Ovary (tissue), 9 donors: ENCODE data around the gene DISP2. TPM values are rescaled to one million over a fixed set of nuclear protein-coding genes. Genes with fewer than 3 reads are reported as not detected.

Experiments
- DNase-seq, 5 donors: peaks; one replicate each; pipeline ENCODE4 v3.0.0-alpha.2; 2019 to 2020
- H3K27ac ChIP-seq, 2 donors: fragments of 200-600 bp; one replicate each; pipeline versions ENCODE4 v1.5.1 to v1.8.0; 2019 to 2022
- H3K27me3 ChIP-seq: fragments of 200-600 bp; one replicate; pipeline ENCODE4 v1.8.0; 2022
- H3K36me3 ChIP-seq: fragments of 200-600 bp; sonication (generic); one replicate; pipeline ENCODE4 v1.5.1; 2019
- H3K4me1 ChIP-seq: one replicate; pipeline ENCODE4 v1.8.1; 2013; ENCODE audit warnings: mild to moderate bottlenecking, moderate library complexity; ENCODE audit not compliant: insufficient read depth
- H3K4me3 ChIP-seq: fragments of 200-600 bp; sonication (generic); one replicate; pipeline ENCODE4 v1.5.1; 2017
- H3K9me3 ChIP-seq, 2 donors: fragments of 200-600 bp in 1 of 2; sonication (generic) in 1 of 2; one replicate each; pipeline versions ENCODE4 v1.5.1 to v1.8.1; 2013 to 2019; ENCODE audit warnings: mild to moderate bottlenecking in 1 of 2, moderate library complexity in 1 of 2
- CTCF ChIP-seq, 3 donors: fragments of 450-650 bp in 2 of 3; fragments of 200-600 bp in 1 of 3; IDR thresholded peaks; one replicate each; pipeline versions ENCODE4 v1.5.1 to v1.8.0; 2016 to 2022; ENCODE audit warnings: antibody characterized with exemption in 3 of 3, mild to moderate bottlenecking in 1 of 3
- EP300 ChIP-seq: sonication (generic); formaldehyde crosslinking; IDR thresholded peaks from one replicate; pipeline ENCODE4 v1.6.1; 2017; ENCODE audit warnings: antibody characterized with exemption
- POLR2A ChIP-seq: fragments of 450-650 bp; IDR thresholded peaks from one replicate; pipeline ENCODE4 v1.6.1; 2017; ENCODE audit warnings: antibody characterized with exemption, mild to moderate bottlenecking, moderate library complexity
- WGBS, 3 donors: extraction: QIAGEN DNeasy Blood & Tissue Kit in 1 of 3; methylation state at CpG; one replicate each; pipeline versions ENCODE4 v1.1.5 to v1.1.7; 2013 to 2017; 5-methylcytosine and 5-hydroxymethylcytosine counted together
- intact Hi-C, 4 donors: fragments of 100-400 bp; cut with DNase I; formaldehyde crosslinking; loops; one replicate each; pipeline versions ENCODE4 v1.11.0 to v1.15.1; 2022 to 2023
- polyA plus RNA-seq, 2 donors: library from polyadenylated mRNA; stranded (reverse); fragments of 200-250 nt in 1 of 2; fragments of 350-450 nt in 1 of 2; fragmentation: Illumina TruSeq in 1 of 2; extraction: RNeasy Lipid Tissue Mini Kit (QIAGEN cat#74804) in 1 of 2; gene quantifications; one replicate each; pipeline ENCODE4 v1.2.3, GENCODE V29; 2013 to 2014
- total RNA-seq, 7 donors: library from RNA; depleted of rRNA in 2 of 7; stranded (reverse); fragments of >200 nt in 2 of 7; fragmentation: NEBNext Ultra II Directional in 3 of 7; extraction: Animal tissue kit (Norgen Biotek cat#: 25700) in 3 of 7; gene quantifications; one replicate each; pipeline versions ENCODE4 v1.1.0 to v1.2.4, GENCODE V29; 2016 to 2023
- donor health status: DM: no; HTN: no; CAD: no; lungs with moderate emphysema.
- donor health status: DM: no; HTN: no; CAD: no.
- donor health status: Bipolar disorder and iron deficiency.
- donor health status: DM: yes; HTN: yes; CAD: no.
- donor health status: DM: no; HTN: no; CAD: no.
- donor health status: DM: yes; HTN: yes; CAD: no.

DISP2 gene
- total and polyA plus RNA-seq, 9 donors = 0.48 to 12.9 (median 1.9) TPM; not detected in 2

DNA sequence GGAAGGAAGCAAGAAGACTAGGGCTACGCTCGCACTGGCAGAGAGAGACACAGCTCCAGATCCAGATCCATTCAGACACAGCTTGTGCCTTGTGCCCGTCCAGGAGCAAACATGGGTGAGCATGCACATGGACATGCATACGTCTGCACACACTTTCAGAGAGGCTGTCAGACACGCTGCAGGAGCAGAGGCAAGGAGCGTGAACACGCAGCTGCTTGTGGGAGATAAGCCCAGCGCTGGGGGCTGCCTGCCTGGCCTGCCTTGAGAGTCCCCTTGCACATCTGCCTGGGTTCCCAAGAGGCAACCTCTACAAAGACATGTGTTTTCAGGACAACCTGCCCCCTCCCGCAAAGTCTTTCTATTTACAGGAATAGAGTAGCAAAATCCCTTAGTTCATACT, 69.2 kb downstream of the DISP2 start:
- H3K9me3 ChIP-seq = no peaks in the 10 kb centered on the region
- no peaks in the 10 kb centered on the region for H3K27me3 ChIP-seq
- H3K27ac ChIP-seq = no peak overlapping the region
- no peak overlapping the region for H3K4me3 ChIP-seq
- H3K4me1 ChIP-seq = no peaks in the 10 kb centered on the region
- TF ChIP-seq CTCF (IDR thresholded peaks at IDR 0.05) = no peak
- no peak for TF ChIP-seq EP300
- TF ChIP-seq POLR2A = no peak
- intact Hi-C loops = loop anchor here in 3 of 4 donors (10.0 kb wide), 3 partner anchors 62 to 382 kb away; no protein-coding TSS in a partner anchor
- 87 to 92% (median 90%) methylated on average over 9 of the region's 9 CpGs for WGBS, 3 donors
- DNase-seq = no peak
- no peaks in the 10 kb centered on the region for H3K36me3 ChIP-seq

- DNase-seq = no peak
- H3K4me1 ChIP-seq = no peaks in the 10 kb centered on the region
- H3K27ac ChIP-seq = no peak overlapping the region
- H3K27me3 ChIP-seq = no peaks in the 10 kb centered on the region
- TF ChIP-seq EP300 (no peak), CTCF (IDR thresholded peaks at IDR 0.05) (no peak), POLR2A (no peak)
- H3K9me3 ChIP-seq = no peaks in the 10 kb centered on the region
- WGBS, 3 donors = 87 to 91% (median 88%) methylated on average over 4 of the region's 4 CpGs
- intact Hi-C loops = loop anchor here in 3 of 4 donors (10.0 kb wide), 3 partner anchors 63 to 383 kb away; no protein-coding TSS in a partner anchor
- H3K4me3 ChIP-seq = no peak overlapping the region
- H3K36me3 ChIP-seq = no peaks in the 10 kb centered on the region
These were observed 70.2 kb downstream of the DISP2 start for GRCh38 chr15:40428185-40428584.

Other genes starting within 250 kb of the DISP2 start
- 10 to 100 TPM in 6 of 7 donors, 1 to 10 TPM in 1; 5.7 to 26.5 (median 20.3) TPM for gene BMF, start 249.3 kb upstream of the DISP2 start, total RNA-seq
- 10 to 100 TPM; 12.7 to 14.3 TPM for gene BMF, start 249.3 kb upstream of the DISP2 start, polyA plus RNA-seq
- gene BUB1B, start 197.2 kb upstream of the DISP2 start, total RNA-seq = 1 to 10 TPM in 3 of 7 donors, under 1 TPM in 3, not detected in 1; 0.43 to 2.4 (median 1.1) TPM
- 1 to 10 TPM; 1.0 to 1.4 TPM for gene BUB1B, start 197.2 kb upstream of the DISP2 start, polyA plus RNA-seq
- 1 to 10 TPM in 6 of 7 donors, under 1 TPM in 1; 0.36 to 6.7 (median 1.6) TPM for gene PAK6, start 119.2 kb upstream of the DISP2 start, total RNA-seq
- under 1 TPM; 0.47 to 0.52 TPM for gene PAK6, start 119.2 kb upstream of the DISP2 start, polyA plus RNA-seq
- under 1 TPM in 1 of 7 donors, not detected in 6; 0.27 TPM for gene ANKRD63, start 75.2 kb upstream of the DISP2 start, total RNA-seq
- not detected for gene ANKRD63, start 75.2 kb upstream of the DISP2 start, polyA plus RNA-seq
- 10 to 100 TPM in 1 of 7 donors, 1 to 10 TPM in 6; 1.9 to 13.9 (median 6.0) TPM for gene PLCB2, start 50.3 kb upstream of the DISP2 start, total RNA-seq
- gene PLCB2, start 50.3 kb upstream of the DISP2 start, polyA plus RNA-seq = 1 to 10 TPM; 3.2 to 8.6 TPM
- gene INAFM2, start 34.5 kb upstream of the DISP2 start, total RNA-seq = 10 to 100 TPM in 6 of 7 donors, 1 to 10 TPM in 1; 8.1 to 50.6 (median 30.6) TPM
- 10 to 100 TPM in 1 of 2 donors, 1 to 10 TPM in 1; 7.4 to 31.2 TPM for gene INAFM2, start 34.5 kb upstream of the DISP2 start, polyA plus RNA-seq
- 10 to 100 TPM in 4 of 7 donors, 1 to 10 TPM in 3; 1.8 to 22.2 (median 12.7) TPM for gene CCDC9B, start 17.3 kb upstream of the DISP2 start, total RNA-seq
- gene CCDC9B, start 17.3 kb upstream of the DISP2 start, polyA plus RNA-seq = 1 to 10 TPM; 2.9 to 4.3 TPM
- 1 to 10 TPM in 1 of 7 donors, not detected in 6; 4.5 TPM for gene PHGR1, start 7.2 kb upstream of the DISP2 start, total RNA-seq
- gene PHGR1, start 7.2 kb upstream of the DISP2 start, polyA plus RNA-seq = under 1 TPM in 1 of 2 donors, not detected in 1; 0.96 TPM
- 1 to 10 TPM; 6.0 to 7.9 (median 6.6) TPM for gene KNSTRN, start 24.5 kb downstream of the DISP2 start, total RNA-seq
- 10 to 100 TPM in 1 of 2 donors, 1 to 10 TPM in 1; 5.8 to 10.7 TPM for gene KNSTRN, start 24.5 kb downstream of the DISP2 start, polyA plus RNA-seq
- 100 to 1,000 TPM in 1 of 7 donors, 10 to 100 TPM in 6; 51.5 to 105 (median 91.7) TPM for gene IVD, start 47.6 kb downstream of the DISP2 start, total RNA-seq
- 10 to 100 TPM; 53.2 to 98.4 TPM for gene IVD, start 47.6 kb downstream of the DISP2 start, polyA plus RNA-seq
- 10 to 100 TPM; 16.0 to 67.3 (median 45.7) TPM for gene BAHD1, start 82.7 kb downstream of the DISP2 start, total RNA-seq
- gene BAHD1, start 82.7 kb downstream of the DISP2 start, polyA plus RNA-seq = 10 to 100 TPM; 14.8 to 21.2 TPM
- 10 to 100 TPM in 6 of 7 donors, 1 to 10 TPM in 1; 8.2 to 28.3 (median 23.8) TPM for gene CHST14, start 112.8 kb downstream of the DISP2 start, total RNA-seq
- 10 to 100 TPM; 19.9 to 25.8 TPM for gene CHST14, start 112.8 kb downstream of the DISP2 start, polyA plus RNA-seq
- 10 to 100 TPM; 21.0 to 57.6 (median 31.0) TPM for gene CCDC32, start 206.8 kb downstream of the DISP2 start, total RNA-seq
- gene CCDC32, start 206.8 kb downstream of the DISP2 start, polyA plus RNA-seq = 10 to 100 TPM; 26.9 to 32.0 TPM
- gene RPUSD2, start 211.1 kb downstream of the DISP2 start, total RNA-seq = 10 to 100 TPM in 4 of 7 donors, 1 to 10 TPM in 3; 2.9 to 13.0 (median 11.1) TPM
- gene RPUSD2, start 211.1 kb downstream of the DISP2 start, polyA plus RNA-seq = 1 to 10 TPM; 5.4 to 9.7 TPM
- gene KNL1, start 236.0 kb downstream of the DISP2 start, total RNA-seq = 1 to 10 TPM in 2 of 7 donors, under 1 TPM in 5; 0.13 to 1.4 (median 0.48) TPM
- gene KNL1, start 236.0 kb downstream of the DISP2 start, polyA plus RNA-seq = under 1 TPM; 0.15 to 0.77 TPM